ENCODE results near the gene SETBP1.

DNA sequence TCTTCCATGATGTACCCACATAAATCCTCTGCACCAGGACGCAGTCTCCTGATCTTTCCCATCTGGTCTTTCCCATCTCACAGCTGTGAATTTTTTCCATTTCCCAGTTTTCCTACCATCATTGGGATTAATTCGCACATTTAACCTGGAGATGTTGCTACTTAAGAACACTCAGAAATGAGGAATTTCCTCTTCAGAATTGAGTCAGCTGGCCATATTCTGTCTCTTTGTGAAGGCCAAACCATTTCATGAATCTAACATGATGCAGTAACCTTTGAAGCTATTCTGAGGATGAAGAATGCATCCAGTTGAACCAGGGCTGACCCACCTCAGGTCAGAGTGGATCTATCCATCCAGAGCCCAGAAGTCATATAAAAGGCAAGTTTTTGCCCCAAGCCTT lies 326.8 kb downstream of the SETBP1 start:
- TF ChIP-seq, protein P1, sequence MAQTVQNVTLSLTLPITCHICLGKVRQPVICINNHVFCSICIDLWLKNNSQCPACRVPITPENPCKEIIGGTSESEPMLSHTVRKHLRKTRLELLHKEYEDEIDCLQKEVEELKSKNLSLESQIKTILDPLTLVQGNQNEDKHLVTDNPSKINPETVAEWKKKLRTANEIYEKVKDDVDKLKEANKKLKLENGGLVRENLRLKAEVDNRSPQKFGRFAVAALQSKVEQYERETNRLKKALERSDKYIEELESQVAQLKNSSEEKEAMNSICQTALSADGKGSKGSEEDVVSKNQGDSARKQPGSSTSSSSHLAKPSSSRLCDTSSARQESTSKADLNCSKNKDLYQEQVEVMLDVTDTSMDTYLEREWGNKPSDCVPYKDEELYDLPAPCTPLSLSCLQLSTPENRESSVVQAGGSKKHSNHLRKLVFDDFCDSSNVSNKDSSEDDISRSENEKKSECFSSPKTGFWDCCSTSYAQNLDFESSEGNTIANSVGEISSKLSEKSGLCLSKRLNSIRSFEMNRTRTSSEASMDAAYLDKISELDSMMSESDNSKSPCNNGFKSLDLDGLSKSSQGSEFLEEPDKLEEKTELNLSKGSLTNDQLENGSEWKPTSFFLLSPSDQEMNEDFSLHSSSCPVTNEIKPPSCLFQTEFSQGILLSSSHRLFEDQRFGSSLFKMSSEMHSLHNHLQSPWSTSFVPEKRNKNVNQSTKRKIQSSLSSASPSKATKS (CRISPR knock-in tag; IDR thresholded peaks at IDR 0.05) = no peak
- TF ChIP-seq KIAA2018 (CRISPR knock-in tag; IDR thresholded peaks at IDR 0.05; ENCODE audit: borderline replicate concordance) (no peak), PRDM4 (CRISPR knock-in tag; IDR thresholded peaks at IDR 0.05; ENCODE audit: borderline replicate concordance) (no peak), ZNF274 (CRISPR knock-in tag; IDR thresholded peaks at IDR 0.05) (no peak), PRPF4 (IDR thresholded peaks at IDR 0.05; ENCODE audit: low read depth, low read length, poor library complexity, severe bottlenecking) (no peak), HOXA3 (CRISPR knock-in tag; IDR thresholded peaks at IDR 0.05) (no peak)
- TF ChIP-seq, protein P2, sequence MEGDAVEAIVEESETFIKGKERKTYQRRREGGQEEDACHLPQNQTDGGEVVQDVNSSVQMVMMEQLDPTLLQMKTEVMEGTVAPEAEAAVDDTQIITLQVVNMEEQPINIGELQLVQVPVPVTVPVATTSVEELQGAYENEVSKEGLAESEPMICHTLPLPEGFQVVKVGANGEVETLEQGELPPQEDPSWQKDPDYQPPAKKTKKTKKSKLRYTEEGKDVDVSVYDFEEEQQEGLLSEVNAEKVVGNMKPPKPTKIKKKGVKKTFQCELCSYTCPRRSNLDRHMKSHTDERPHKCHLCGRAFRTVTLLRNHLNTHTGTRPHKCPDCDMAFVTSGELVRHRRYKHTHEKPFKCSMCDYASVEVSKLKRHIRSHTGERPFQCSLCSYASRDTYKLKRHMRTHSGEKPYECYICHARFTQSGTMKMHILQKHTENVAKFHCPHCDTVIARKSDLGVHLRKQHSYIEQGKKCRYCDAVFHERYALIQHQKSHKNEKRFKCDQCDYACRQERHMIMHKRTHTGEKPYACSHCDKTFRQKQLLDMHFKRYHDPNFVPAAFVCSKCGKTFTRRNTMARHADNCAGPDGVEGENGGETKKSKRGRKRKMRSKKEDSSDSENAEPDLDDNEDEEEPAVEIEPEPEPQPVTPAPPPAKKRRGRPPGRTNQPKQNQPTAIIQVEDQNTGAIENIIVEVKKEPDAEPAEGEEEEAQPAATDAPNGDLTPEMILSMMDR (CRISPR knock-in tag; IDR thresholded peaks at IDR 0.05) = no peak
- TF ChIP-seq, protein P3, sequence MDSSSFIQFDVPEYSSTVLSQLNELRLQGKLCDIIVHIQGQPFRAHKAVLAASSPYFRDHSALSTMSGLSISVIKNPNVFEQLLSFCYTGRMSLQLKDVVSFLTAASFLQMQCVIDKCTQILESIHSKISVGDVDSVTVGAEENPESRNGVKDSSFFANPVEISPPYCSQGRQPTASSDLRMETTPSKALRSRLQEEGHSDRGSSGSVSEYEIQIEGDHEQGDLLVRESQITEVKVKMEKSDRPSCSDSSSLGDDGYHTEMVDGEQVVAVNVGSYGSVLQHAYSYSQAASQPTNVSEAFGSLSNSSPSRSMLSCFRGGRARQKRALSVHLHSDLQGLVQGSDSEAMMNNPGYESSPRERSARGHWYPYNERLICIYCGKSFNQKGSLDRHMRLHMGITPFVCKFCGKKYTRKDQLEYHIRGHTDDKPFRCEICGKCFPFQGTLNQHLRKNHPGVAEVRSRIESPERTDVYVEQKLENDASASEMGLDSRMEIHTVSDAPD (CRISPR knock-in tag; IDR thresholded peaks at IDR 0.05) = no peak
